GF-D8 (cell line): ENCODE measurements around the gene SLC9A5.

ENCODE experiments used
- DNase-seq: peaks from one replicate; lab custom pipeline; 2025; lab: John Stamatoyannopoulos, UW

SLC9A5 gene

GRCh38 chr16:67256701-67257230 lies 8.0 kb downstream of the SLC9A5 start:
- DNase-seq: no peak

- no peak for DNase-seq
These were observed 8.8 kb downstream of the SLC9A5 start for GRCh38 chr16:67257486-67258160.

GRCh38 chr16:67258161-67258835 lies 9.5 kb downstream of the SLC9A5 start:
- DNase-seq: no peak

GRCh38 chr16:67259705-67260104 lies 10.9 kb downstream of the SLC9A5 start:
- no peak for DNase-seq

- DNase-seq: peak; percentile 20
These were observed 11.8 kb downstream of the SLC9A5 start for GRCh38 chr16:67260426-67261063.

- DNase-seq: no peak
These were observed 14.4 kb downstream of the SLC9A5 start for GRCh38 chr16:67263201-67263600.

GRCh38 chr16:67264277-67264676 lies 15.5 kb downstream of the SLC9A5 start:
- no peak for DNase-seq

- DNase-seq: no peak
These were observed 16.1 kb downstream of the SLC9A5 start for GRCh38 chr16:67264866-67265265.

- DNase-seq: no peak
These were observed 17.1 kb downstream of the SLC9A5 start for GRCh38 chr16:67265834-67266233.

GRCh38 chr16:67268136-67268579 lies 19.4 kb downstream of the SLC9A5 start:
- no peak for DNase-seq

GRCh38 chr16:67269766-67270165 lies 21.0 kb downstream of the SLC9A5 start:
- DNase-seq: no peak

- DNase-seq: no peak
These were observed 22.2 kb downstream of the SLC9A5 start for GRCh38 chr16:67270931-67271338.

GRCh38 chr16:67271446-67271845 lies 22.7 kb downstream of the SLC9A5 start:
- no peak for DNase-seq

GRCh38 chr16:67275321-67275720 lies 26.5 kb downstream of the SLC9A5 start:
- no peak for DNase-seq

- no peak for DNase-seq
These were observed 28.7 kb downstream of the SLC9A5 start for GRCh38 chr16:67277294-67277998.

GRCh38 chr16:67277999-67278772 lies 29.4 kb downstream of the SLC9A5 start:
- no peak for DNase-seq

GRCh38 chr16:67278773-67279295 lies 30.1 kb downstream of the SLC9A5 start:
- DNase-seq: no peak

- DNase-seq: peak; percentile 41
These were observed 30.7 kb downstream of the SLC9A5 start, which contains the start of gene PLEKHG4 for GRCh38 chr16:67279296-67280089. TSS of gene PLEKHG4 (plus strand) at chr16:67279532. CDS start at chr16:67280045, 513 bp downstream.

- no peak for DNase-seq
These were observed 31.6 kb downstream of the SLC9A5 start for GRCh38 chr16:67280090-67281015.
